HEK293 (cell line): ENCODE data around the gene ARHGAP26.

Experiments used
- GLI4 ChIP-seq: fragments of 450-650 bp; formaldehyde crosslinking; IDR thresholded peaks from 2 replicates; pipeline ENCODE4 v1.5.1; 2016; ENCODE audit warnings: missing biosample characterization, missing genetic modification characterization
- KLF16 ChIP-seq: fragments of 450-650 bp; formaldehyde crosslinking; IDR thresholded peaks from 2 replicates; pipeline ENCODE4 v1.5.1; 2017; ENCODE audit warnings: missing biosample characterization, missing genetic modification characterization
- ZNF274 ChIP-seq, 2 experiments: fragments of 200-500 bp in 1 of 2; fragments of 450-650 bp in 1 of 2; sonication (Bioruptor generic) in 1 of 2; formaldehyde crosslinking in 1 of 2; IDR thresholded peaks; 2 replicates each; pipeline versions ENCODE4 v1.5.1 to v1.6.1; 2014 to 2016; ENCODE audit warnings: borderline replicate concordance in 1 of 2, inconsistent platforms in 1 of 2, low read length in 1 of 2, missing biosample characterization in 1 of 2, missing genetic modification characterization in 1 of 2
- ZNF596 ChIP-seq: fragments of 450-650 bp; IDR thresholded peaks from 2 replicates; pipeline ENCODE4 v1.5.0; 2018; ENCODE audit warnings: missing biosample characterization, mild to moderate bottlenecking, missing genetic modification characterization, moderate library complexity
- TF ChIP-seq, protein P1 (sequence below): fragments of 450-650 bp; formaldehyde crosslinking; IDR thresholded peaks from 2 replicates; pipeline ENCODE4 v1.5.1; 2017; ENCODE audit warnings: missing biosample characterization, missing genetic modification characterization

DNA sequence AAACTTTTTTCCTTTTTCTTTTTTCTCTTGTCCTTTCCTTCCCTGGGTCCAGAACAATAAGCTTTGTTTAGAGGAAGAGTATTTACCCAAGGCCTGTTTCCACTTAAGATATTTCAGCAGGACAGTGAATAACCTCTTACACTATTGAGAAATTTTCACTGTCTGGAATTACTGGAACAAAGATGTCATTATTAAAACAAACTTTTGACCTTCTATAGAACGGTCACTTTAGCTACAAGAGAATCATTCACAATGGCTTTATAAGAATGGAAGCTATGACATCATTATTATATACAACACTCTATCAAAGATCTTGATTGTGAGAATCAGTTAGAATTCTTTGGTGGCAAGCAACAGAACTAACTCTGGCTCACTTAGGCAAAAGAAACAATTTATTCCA is 22.0 kb upstream of the ARHGAP26 start:
- TF ChIP-seq KLF16 (tag by site-specific recombination) (no peak), ZNF596 (tag by site-specific recombination) (no peak), GLI4 (no peak), ZNF274 (IDR thresholded peaks at IDR 0.05; ENCODE audit: low read length) (no peak), ZNF274 (tag by site-specific recombination; IDR thresholded peaks at IDR 0.05; ENCODE audit: borderline replicate concordance) (no peak)
- TF ChIP-seq, protein P1, sequence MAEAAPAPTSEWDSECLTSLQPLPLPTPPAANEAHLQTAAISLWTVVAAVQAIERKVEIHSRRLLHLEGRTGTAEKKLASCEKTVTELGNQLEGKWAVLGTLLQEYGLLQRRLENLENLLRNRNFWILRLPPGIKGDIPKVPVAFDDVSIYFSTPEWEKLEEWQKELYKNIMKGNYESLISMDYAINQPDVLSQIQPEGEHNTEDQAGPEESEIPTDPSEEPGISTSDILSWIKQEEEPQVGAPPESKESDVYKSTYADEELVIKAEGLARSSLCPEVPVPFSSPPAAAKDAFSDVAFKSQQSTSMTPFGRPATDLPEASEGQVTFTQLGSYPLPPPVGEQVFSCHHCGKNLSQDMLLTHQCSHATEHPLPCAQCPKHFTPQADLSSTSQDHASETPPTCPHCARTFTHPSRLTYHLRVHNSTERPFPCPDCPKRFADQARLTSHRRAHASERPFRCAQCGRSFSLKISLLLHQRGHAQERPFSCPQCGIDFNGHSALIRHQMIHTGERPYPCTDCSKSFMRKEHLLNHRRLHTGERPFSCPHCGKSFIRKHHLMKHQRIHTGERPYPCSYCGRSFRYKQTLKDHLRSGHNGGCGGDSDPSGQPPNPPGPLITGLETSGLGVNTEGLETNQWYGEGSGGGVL (tag by site-specific recombination), result no peak
